Choroid plexus epithelial cell (primary cell): ENCODE results near the gene C1orf198.
A peak's percentile ranks its signal among the peaks of the same experiment; 100 is the strongest.

ENCODE experiments used
- DNase-seq: peaks from one replicate; pipeline ENCODE4 v3.0.0-alpha.2; 2010; ENCODE audit warnings: low read depth
- H3K4me3 ChIP-seq: 2 replicates; pipeline ENCODE4 v1.5.1; 2011; ENCODE audit warnings: low read depth, mild to moderate bottlenecking, control low read depth, low read length, moderate library complexity
- TF ChIP-seq, protein P1 (sequence below): conservative IDR thresholded peaks from 2 replicates; pipeline ENCODE4 v1.5.1; 2011; ENCODE audit warnings: low read depth, mild to moderate bottlenecking, control low read depth, inconsistent platforms, low read length, moderate library complexity

C1orf198 gene

DNA sequence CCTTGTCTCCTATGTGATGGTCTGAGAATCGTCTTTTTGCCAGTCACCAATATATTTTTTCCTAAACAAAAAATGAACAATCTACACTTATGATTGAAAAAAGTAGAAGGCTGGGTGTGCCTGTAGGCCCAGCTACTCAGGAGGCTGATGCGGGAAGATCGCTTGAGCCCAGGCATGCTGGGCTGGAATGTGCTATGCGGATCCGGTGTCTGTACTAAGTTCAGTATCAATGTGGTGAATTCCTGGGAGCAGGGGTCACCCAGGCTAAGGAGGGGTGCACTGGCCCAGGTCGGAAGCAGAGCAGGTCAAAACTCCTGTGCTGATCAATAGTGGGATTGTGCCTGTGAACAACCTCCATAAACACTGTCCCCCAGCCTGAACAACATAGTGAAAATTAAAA is 25.7 kb upstream of the C1orf198 start:
- TF ChIP-seq, protein P1, sequence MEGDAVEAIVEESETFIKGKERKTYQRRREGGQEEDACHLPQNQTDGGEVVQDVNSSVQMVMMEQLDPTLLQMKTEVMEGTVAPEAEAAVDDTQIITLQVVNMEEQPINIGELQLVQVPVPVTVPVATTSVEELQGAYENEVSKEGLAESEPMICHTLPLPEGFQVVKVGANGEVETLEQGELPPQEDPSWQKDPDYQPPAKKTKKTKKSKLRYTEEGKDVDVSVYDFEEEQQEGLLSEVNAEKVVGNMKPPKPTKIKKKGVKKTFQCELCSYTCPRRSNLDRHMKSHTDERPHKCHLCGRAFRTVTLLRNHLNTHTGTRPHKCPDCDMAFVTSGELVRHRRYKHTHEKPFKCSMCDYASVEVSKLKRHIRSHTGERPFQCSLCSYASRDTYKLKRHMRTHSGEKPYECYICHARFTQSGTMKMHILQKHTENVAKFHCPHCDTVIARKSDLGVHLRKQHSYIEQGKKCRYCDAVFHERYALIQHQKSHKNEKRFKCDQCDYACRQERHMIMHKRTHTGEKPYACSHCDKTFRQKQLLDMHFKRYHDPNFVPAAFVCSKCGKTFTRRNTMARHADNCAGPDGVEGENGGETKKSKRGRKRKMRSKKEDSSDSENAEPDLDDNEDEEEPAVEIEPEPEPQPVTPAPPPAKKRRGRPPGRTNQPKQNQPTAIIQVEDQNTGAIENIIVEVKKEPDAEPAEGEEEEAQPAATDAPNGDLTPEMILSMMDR = no peak
- H3K4me3 ChIP-seq = no peak overlapping the region
- peak; percentile 43 for DNase-seq

DNA sequence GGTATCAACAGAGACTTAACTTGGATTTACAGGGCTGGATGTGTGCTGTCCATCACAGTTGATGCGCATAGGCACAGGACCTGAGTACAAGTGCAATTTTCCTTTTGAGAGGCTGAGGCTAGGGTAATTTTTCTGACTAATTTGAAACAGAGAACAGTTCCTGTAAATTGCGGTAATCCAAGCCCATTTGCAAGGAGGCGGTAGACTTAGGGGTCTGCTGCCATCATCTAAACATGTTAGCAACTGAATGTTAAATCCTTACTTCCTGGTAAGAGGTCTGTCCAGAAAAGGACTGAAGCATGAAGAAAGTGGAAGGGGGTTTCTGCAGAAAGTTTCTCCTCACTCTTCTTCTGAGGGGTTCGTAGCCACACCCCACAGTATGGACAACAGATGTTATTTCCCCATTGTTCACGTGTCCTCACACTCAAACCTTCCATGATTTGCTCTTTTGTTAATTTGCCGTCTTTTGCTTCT is 23.7 kb upstream of the C1orf198 start:
- TF ChIP-seq, protein P1 = no peak
- DNase-seq = no peak
- H3K4me3 ChIP-seq = no peak overlapping the region

DNA sequence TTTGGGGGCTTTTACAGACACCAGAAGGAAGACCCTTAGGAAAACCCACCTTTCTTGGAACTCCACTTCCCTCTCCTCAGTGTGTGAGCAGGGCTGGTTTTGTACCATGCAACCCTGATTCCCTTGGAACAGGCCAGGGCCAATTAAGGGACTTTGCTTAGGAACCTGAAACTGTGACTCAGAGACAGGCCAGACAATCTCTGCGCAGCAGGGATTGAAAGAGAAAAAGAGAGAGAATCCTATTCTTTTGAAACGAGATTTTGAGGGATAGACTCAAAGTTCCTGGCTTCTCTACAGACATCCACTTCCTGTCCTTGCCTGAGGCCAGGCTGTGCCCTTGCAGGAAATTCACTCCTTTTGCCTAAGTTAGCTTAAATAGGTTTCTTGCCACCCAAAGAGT is 23.1 kb upstream of the C1orf198 start:
- TF ChIP-seq, protein P1 = no peak
- DNase-seq = peak; percentile 13
- H3K4me3 ChIP-seq = no peak overlapping the region

DNA sequence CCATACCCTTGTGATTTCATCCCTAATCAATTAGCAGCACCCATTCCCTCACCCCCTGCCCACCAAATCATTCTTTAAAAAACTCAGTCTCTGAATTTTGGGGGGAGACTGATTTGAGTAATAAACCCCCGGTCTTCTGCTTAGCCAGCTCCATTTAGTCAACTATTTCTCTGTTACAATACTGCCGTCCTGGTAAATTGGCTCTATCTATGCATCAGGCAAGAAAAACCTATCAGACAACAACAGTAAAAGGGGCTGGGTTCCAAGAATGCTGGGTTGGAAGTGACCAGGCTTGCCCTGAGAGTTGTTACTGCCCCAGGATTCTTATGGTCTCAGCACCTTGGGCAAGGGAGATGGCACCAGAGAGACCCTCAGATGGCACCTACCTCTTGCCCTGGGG is 16.3 kb upstream of the C1orf198 start:
- TF ChIP-seq, protein P1 = no peak
- DNase-seq = no peak
- no peak overlapping the region for H3K4me3 ChIP-seq

DNA sequence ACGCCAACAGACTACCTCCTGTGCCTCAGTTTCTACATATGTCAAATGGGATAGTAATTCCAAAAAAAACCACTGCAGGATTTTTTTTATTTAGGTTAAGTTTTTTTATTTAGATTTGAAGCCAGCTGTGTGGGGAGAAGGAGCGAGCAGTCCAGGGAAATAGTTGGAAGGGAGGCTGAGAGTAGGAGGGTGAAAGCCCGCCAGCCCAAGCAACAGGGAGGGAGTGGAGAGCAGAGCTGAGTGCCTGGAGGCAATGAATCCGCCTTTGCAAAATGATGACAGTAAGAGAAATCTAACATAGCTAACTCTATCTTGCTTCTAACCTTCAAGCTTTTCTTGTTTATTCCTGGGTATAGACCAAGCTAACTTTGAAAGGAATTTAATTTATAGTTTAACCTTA is 15.6 kb upstream of the C1orf198 start:
- H3K4me3 ChIP-seq = no peak overlapping the region
- TF ChIP-seq, protein P1 = no peak
- DNase-seq = no peak

DNA sequence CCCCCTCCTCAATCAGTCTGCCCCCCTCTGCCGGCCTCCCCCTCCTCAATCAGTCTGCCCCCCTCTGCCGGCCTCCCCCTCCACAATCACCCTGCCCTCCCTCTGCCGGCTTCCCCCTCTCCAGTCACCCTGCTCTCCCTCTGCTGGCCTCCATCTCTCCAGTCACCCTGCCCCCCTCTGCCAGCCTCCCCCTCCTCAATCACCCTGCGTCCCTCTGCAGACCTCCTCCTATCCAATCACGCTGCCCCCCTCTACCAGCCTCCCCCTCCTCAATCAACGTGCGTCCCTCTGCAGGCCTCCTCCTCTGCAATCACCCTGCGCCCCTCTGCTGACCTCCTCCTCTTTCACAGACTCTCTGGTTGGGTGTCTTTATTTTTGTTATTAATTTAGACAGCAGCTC is 11.5 kb upstream of the C1orf198 start:
- DNase-seq = no peak
- TF ChIP-seq, protein P1 = no peak
- no peak overlapping the region for H3K4me3 ChIP-seq

DNA sequence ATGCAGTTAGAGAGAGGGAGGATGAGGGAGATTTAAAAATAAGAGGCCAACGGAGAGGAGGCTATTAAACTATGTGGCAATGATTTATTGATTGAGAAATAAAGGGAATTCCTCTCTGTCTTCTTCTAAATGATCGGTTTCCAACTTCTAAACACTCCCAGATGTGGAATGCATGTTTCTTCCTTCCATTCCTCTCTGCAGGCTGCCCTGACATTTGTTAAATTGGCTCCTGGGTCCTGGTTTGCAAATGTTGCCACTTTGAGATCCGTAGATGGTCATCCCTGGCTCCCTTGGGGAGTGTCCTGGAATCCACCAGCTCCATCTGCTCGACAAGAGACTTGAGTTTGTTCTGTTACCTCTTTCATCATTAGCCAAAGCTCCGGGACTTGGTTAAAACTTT is 10.3 kb upstream of the C1orf198 start:
- no peak overlapping the region for H3K4me3 ChIP-seq
- TF ChIP-seq, protein P1 = no peak
- peak; percentile 57 for DNase-seq
